C4-2B (cell line): ENCODE results near the gene COL4A1.
"Not testable (repeated sequence)": the region's sequence is repeated elsewhere in the genome, so short reads cannot be mapped to it uniquely, and the experiment has no call there.

Experiments
- H3K27ac ChIP-seq: fragments of 450-650 bp; 2 replicates; pipeline ENCODE4 v1.5.1; 2017
- CTCF ChIP-seq: fragments of 450-650 bp; conservative IDR thresholded peaks from 2 replicates; pipeline ENCODE4 v1.5.1; 2017; ENCODE audit warnings: mild to moderate bottlenecking
- ZFX ChIP-seq: fragments of 450-650 bp; IDR thresholded peaks from 2 replicates; pipeline ENCODE4 v1.6.1; 2017

The COL4A1 gene

GRCh38 chr13:110115591-110115990 is 191.4 kb downstream of the COL4A1 start:
- TF ChIP-seq CTCF, result no peak
- no peak for TF ChIP-seq ZFX
- H3K27ac ChIP-seq, result no peak overlapping the region

GRCh38 chr13:110114316-110114715 is 192.6 kb downstream of the COL4A1 start:
- TF ChIP-seq ZFX (no peak), CTCF (no peak)
- no peak overlapping the region for H3K27ac ChIP-seq

GRCh38 chr13:110113284-110113764 is 193.6 kb downstream of the COL4A1 start:
- no peak overlapping the region for H3K27ac ChIP-seq
- no peak for TF ChIP-seq ZFX
- TF ChIP-seq CTCF, result no peak

GRCh38 chr13:110112379-110112778 is 194.6 kb downstream of the COL4A1 start:
- peak; percentile 36 for TF ChIP-seq CTCF
- H3K27ac ChIP-seq, result not testable (repeated sequence)

- TF ChIP-seq ZFX, result no peak
- no peak for TF ChIP-seq CTCF
- H3K27ac ChIP-seq, result no peak overlapping the region
Observed at GRCh38 chr13:110110783-110111182, 196.2 kb downstream of the COL4A1 start.

- H3K27ac ChIP-seq, result no peak overlapping the region
- TF ChIP-seq CTCF, result no peak
- TF ChIP-seq ZFX, result no peak
Observed at GRCh38 chr13:110109910-110110309, 197.0 kb downstream of the COL4A1 start.

GRCh38 chr13:110109140-110109783 is 197.7 kb downstream of the COL4A1 start:
- TF ChIP-seq CTCF, result peak; percentile 43
- no peak for TF ChIP-seq ZFX
- no peak overlapping the region for H3K27ac ChIP-seq
